Liver (tissue), 9 donors: ENCODE measurements around the gene TGFBR3L. TPM values are rescaled to one million over a fixed set of nuclear protein-coding genes. Genes with fewer than 3 reads are reported as not detected.

Source experiments
- DNase-seq: peaks from one replicate; pipeline ENCODE4 v3.0.0-alpha.2; 2017; ENCODE audit warnings: low spot score
- H3K27ac ChIP-seq, 2 donors: one replicate each; pipeline ENCODE4 v1.7.0; 2013; ENCODE audit warnings: inconsistent platforms in 2 of 2, low read length in 2 of 2, control low read depth in 1 of 2, low read depth in 1 of 2, mild to moderate bottlenecking in 1 of 2
- H3K27me3 ChIP-seq, 4 donors: one replicate each; pipeline versions ENCODE4 v1.6.1 to v1.7.0; 2013; ENCODE audit warnings: low read length in 3 of 4, inconsistent platforms in 1 of 4, mild to moderate bottlenecking in 1 of 4, moderate library complexity in 1 of 4; ENCODE audit not compliant: control insufficient read depth in 4 of 4, insufficient read depth in 4 of 4
- H3K36me3 ChIP-seq, 4 donors: one replicate each; pipeline versions ENCODE4 v1.6.1 to v1.7.0; 2013; ENCODE audit warnings: low read length in 3 of 4, mild to moderate bottlenecking in 3 of 4, low read depth in 1 of 4, moderate library complexity in 1 of 4; ENCODE audit not compliant: control insufficient read depth in 4 of 4, insufficient read depth in 3 of 4
- H3K4me1 ChIP-seq, 4 donors: one replicate each; pipeline versions ENCODE4 v1.6.1 to v1.7.0; 2013; ENCODE audit warnings: low read length in 3 of 4, mild to moderate bottlenecking in 3 of 4, moderate library complexity in 1 of 4; ENCODE audit not compliant: control insufficient read depth in 4 of 4, insufficient read depth in 4 of 4
- H3K4me3 ChIP-seq, 3 donors: one replicate each; pipeline versions ENCODE4 v1.6.1 to v1.7.0; 2013; ENCODE audit warnings: low read length in 3 of 3, control low read depth in 1 of 3, low read depth in 1 of 3, mild to moderate bottlenecking in 1 of 3
- H3K9ac ChIP-seq, 2 donors: one replicate each; pipeline ENCODE4 v1.7.0; 2013; ENCODE audit warnings: low read length in 2 of 2, mild to moderate bottlenecking in 2 of 2, moderate library complexity in 2 of 2, control low read depth in 1 of 2, low read depth in 1 of 2
- H3K9me3 ChIP-seq, 4 donors: one replicate each; pipeline versions ENCODE4 v1.6.1 to v1.7.0; 2013; ENCODE audit warnings: low read length in 3 of 4; ENCODE audit not compliant: control insufficient read depth in 4 of 4
- EGR1 ChIP-seq, 2 donors: IDR thresholded peaks; 2 replicates each; pipeline ENCODE4 v1.6.1; 2016 to 2018; ENCODE audit warnings: antibody characterized with exemption in 2 of 2, low read depth in 2 of 2
- FOXA1 ChIP-seq: IDR thresholded peaks from 2 replicates; pipeline ENCODE4 v1.6.1; 2016; ENCODE audit warnings: antibody characterized with exemption
- FOXA2 ChIP-seq: IDR thresholded peaks from 2 replicates; pipeline ENCODE4 v1.6.1; 2016; ENCODE audit warnings: antibody characterized with exemption
- GABPA ChIP-seq, 2 donors: IDR thresholded peaks in 1 of 2; conservative IDR thresholded peaks in 1 of 2; 2 replicates each; pipeline ENCODE4 v1.6.1; 2016; ENCODE audit warnings: antibody characterized with exemption in 2 of 2, mild to moderate bottlenecking in 1 of 2, moderate library complexity in 1 of 2
- HNF4A ChIP-seq, 2 donors: conservative IDR thresholded peaks; 2 replicates each; pipeline ENCODE4 v1.6.1; 2016; ENCODE audit warnings: antibody characterized with exemption in 2 of 2, mild to moderate bottlenecking in 2 of 2
- HNF4G ChIP-seq: IDR thresholded peaks from 2 replicates; pipeline ENCODE4 v1.6.1; 2016; ENCODE audit warnings: antibody characterized with exemption
- JUND ChIP-seq, 2 donors: IDR thresholded peaks; 2 replicates each; pipeline ENCODE4 v1.6.1; 2016; ENCODE audit warnings: antibody characterized with exemption in 2 of 2
- NR2F2 ChIP-seq: IDR thresholded peaks from 2 replicates; pipeline ENCODE4 v1.6.1; 2016; ENCODE audit warnings: antibody characterized with exemption
- RAD21 ChIP-seq, 2 donors: IDR thresholded peaks; 2 replicates each; pipeline ENCODE4 v1.6.1; 2016; ENCODE audit warnings: antibody characterized with exemption in 2 of 2, mild to moderate bottlenecking in 2 of 2
- RXRA ChIP-seq, 2 donors: IDR thresholded peaks; 2 replicates each; pipeline ENCODE4 v1.6.1; 2017 to 2018; ENCODE audit warnings: antibody characterized with exemption in 2 of 2, mild to moderate bottlenecking in 1 of 2
- SP1 ChIP-seq: IDR thresholded peaks from 2 replicates; pipeline ENCODE4 v1.6.1; 2018; ENCODE audit warnings: antibody characterized with exemption, mild to moderate bottlenecking
- TAF1 ChIP-seq: conservative IDR thresholded peaks from 2 replicates; pipeline ENCODE4 v1.6.1; 2016; ENCODE audit warnings: antibody characterized with exemption, mild to moderate bottlenecking
- YY1 ChIP-seq: IDR thresholded peaks from 2 replicates; pipeline ENCODE4 v1.6.1; 2016; ENCODE audit warnings: antibody characterized with exemption, mild to moderate bottlenecking
- WGBS: extraction: QIAGEN DNeasy Blood & Tissue Kit; methylation state at CpG from one replicate; pipeline ENCODE4 v1.1.7; 2013; 5-methylcytosine and 5-hydroxymethylcytosine counted together
- polyA plus RNA-seq, 2 donors: library from polyadenylated mRNA; stranded (reverse) in 1 of 2; unstranded in 1 of 2; fragments of 200-250 nt in 1 of 2; fragments of >200 nt in 1 of 2; fragmentation: Nextera tagmentation in 1 of 2; extraction: Ambion mirVana in 1 of 2; gene quantifications; one replicate each; pipeline versions ENCODE4 v1.2.1 to v1.2.3, GENCODE V29; 2013 to 2015
- total RNA-seq, 2 donors: library from RNA; depleted of rRNA; stranded (reverse); fragments of >200 nt; gene quantifications; one replicate each; pipeline ENCODE4 v1.2.3, GENCODE V29; 2014
- TF ChIP-seq, protein P1 (sequence below): IDR thresholded peaks from 2 replicates; pipeline ENCODE4 v1.6.1; 2016; ENCODE audit warnings: antibody characterized with exemption
- TF ChIP-seq, protein P2 (sequence below): IDR thresholded peaks from 2 replicates; pipeline ENCODE4 v1.6.1; 2016; ENCODE audit warnings: antibody characterized with exemption
- TF ChIP-seq, protein P3 (sequence below): IDR thresholded peaks from 2 replicates; pipeline ENCODE4 v1.6.1; 2016; ENCODE audit warnings: antibody characterized with exemption
- TF ChIP-seq, protein P4 (sequence below): fragments of 150-350 bp; IDR thresholded peaks from 2 replicates; pipeline ENCODE4 v1.5.1; 2017; ENCODE audit warnings: improper control_type of control experiment, low read depth, low read length; ENCODE audit not compliant: missing input control
- TF ChIP-seq, protein P5 (sequence below): IDR thresholded peaks from 2 replicates; pipeline ENCODE4 v1.6.1; 2016; ENCODE audit warnings: antibody characterized with exemption, mild to moderate bottlenecking
- donor health status: healthy.
- donor health status: healthy.
- donor health status: healthy.
- donor health status: healthy.
- donor health status: healthy.

The TGFBR3L gene
- total and polyA plus RNA-seq, 4 donors, result 0.32 to 2.5 (median 0.36) TPM; not detected in 1

DNA sequence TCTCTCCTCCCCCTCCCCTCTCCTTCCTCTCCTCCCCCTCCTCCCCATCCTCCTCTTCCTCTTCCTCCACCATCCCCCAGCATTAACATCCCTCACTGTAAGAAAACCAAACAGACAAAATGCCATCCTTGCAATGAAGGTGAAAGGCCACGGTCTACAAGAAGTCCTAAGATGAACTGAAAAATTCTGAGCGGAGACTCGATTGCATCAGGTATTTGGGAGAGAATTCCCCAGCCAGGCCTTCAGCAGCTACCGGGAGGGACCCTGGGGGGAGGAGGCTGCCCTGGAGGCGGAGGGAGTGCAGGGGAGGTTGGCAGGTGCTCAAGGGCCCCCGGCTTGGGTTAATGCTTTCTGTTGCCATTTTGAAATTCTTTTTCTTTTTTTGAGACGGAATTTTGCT, 38.9 kb downstream of the TGFBR3L start:
- no peak for DNase-seq
- TF ChIP-seq YY1 (no peak), SP1 (no peak), RXRA (IDR thresholded peaks at IDR 0.05) (no peak), HNF4A (conservative IDR thresholded peaks at IDR 0.05) (no peak), GABPA (IDR thresholded peaks at IDR 0.05 in 1 of 2, conservative IDR thresholded peaks at IDR 0.05 in 1 of 2) (no peak), TAF1 (no peak), NR2F2 (no peak), RAD21 (IDR thresholded peaks at IDR 0.05) (no peak), FOXA2 (no peak), JUND (IDR thresholded peaks at IDR 0.05) (no peak), EGR1 (IDR thresholded peaks at IDR 0.05; ENCODE audit: low read depth in 2 of 2) (no peak)
- TF ChIP-seq, protein P1, sequence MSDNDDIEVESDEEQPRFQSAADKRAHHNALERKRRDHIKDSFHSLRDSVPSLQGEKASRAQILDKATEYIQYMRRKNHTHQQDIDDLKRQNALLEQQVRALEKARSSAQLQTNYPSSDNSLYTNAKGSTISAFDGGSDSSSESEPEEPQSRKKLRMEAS, result no peak
- TF ChIP-seq, protein P2, sequence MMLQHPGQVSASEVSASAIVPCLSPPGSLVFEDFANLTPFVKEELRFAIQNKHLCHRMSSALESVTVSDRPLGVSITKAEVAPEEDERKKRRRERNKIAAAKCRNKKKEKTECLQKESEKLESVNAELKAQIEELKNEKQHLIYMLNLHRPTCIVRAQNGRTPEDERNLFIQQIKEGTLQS, result no peak
- TF ChIP-seq, protein P3, sequence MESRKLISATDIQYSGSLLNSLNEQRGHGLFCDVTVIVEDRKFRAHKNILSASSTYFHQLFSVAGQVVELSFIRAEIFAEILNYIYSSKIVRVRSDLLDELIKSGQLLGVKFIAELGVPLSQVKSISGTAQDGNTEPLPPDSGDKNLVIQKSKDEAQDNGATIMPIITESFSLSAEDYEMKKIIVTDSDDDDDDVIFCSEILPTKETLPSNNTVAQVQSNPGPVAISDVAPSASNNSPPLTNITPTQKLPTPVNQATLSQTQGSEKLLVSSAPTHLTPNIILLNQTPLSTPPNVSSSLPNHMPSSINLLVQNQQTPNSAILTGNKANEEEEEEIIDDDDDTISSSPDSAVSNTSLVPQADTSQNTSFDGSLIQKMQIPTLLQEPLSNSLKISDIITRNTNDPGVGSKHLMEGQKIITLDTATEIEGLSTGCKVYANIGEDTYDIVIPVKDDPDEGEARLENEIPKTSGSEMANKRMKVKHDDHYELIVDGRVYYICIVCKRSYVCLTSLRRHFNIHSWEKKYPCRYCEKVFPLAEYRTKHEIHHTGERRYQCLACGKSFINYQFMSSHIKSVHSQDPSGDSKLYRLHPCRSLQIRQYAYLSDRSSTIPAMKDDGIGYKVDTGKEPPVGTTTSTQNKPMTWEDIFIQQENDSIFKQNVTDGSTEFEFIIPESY, result no peak
- no peak overlapping the region for H3K4me3 ChIP-seq
- H3K9ac ChIP-seq, result no peak overlapping the region
- H3K4me1 ChIP-seq, result peaks cover 0 to 8% (median 6%) of the 10 kb centered on the region in 4 donors
- no peak overlapping the region for H3K27ac ChIP-seq
- H3K9me3 ChIP-seq, result no peaks in the 10 kb centered on the region
- H3K27me3 ChIP-seq, result no peaks in the 10 kb centered on the region
- WGBS, result 89% methylated on average over 7 of the region's 7 CpGs
- H3K36me3 ChIP-seq, result peaks cover 0 to 6% (median under 1%) of the 10 kb centered on the region in 4 donors

DNA sequence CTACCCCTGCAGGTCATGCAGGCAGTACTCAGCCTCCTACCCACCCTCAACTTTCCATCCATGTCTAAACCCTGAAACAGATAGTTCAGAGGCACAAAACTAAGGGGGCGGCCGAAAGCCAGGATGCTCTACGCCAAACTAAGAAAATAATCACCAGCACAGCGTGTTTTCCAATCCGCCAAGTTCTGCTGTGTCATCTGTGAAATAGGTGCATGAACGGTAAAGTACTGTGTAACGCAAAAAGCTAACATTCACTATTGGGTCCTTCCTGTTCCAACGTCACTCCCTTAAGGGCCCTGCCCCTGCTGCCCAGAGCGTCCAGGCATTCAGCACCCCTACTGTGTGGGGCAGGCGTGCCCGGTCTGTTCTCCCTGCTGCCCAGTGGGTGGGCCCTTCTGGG, 41.1 kb downstream of the TGFBR3L start:
- no peak overlapping the region for H3K4me3 ChIP-seq
- no peak overlapping the region for H3K27ac ChIP-seq
- peaks cover 0 to 8% (median 6%) of the 10 kb centered on the region in 4 donors for H3K4me1 ChIP-seq
- WGBS, result 89% methylated on average over 11 of the region's 11 CpGs
- no peaks in the 10 kb centered on the region for H3K9me3 ChIP-seq
- no peak for DNase-seq
- H3K27me3 ChIP-seq, result no peaks in the 10 kb centered on the region
- TF ChIP-seq FOXA1, result no peak
- no peak for TF ChIP-seq GABPA (IDR thresholded peaks at IDR 0.05 in 1 of 2, conservative IDR thresholded peaks at IDR 0.05 in 1 of 2)
- TF ChIP-seq YY1, result no peak
- no peak for TF ChIP-seq FOXA2
- TF ChIP-seq, protein P4, sequence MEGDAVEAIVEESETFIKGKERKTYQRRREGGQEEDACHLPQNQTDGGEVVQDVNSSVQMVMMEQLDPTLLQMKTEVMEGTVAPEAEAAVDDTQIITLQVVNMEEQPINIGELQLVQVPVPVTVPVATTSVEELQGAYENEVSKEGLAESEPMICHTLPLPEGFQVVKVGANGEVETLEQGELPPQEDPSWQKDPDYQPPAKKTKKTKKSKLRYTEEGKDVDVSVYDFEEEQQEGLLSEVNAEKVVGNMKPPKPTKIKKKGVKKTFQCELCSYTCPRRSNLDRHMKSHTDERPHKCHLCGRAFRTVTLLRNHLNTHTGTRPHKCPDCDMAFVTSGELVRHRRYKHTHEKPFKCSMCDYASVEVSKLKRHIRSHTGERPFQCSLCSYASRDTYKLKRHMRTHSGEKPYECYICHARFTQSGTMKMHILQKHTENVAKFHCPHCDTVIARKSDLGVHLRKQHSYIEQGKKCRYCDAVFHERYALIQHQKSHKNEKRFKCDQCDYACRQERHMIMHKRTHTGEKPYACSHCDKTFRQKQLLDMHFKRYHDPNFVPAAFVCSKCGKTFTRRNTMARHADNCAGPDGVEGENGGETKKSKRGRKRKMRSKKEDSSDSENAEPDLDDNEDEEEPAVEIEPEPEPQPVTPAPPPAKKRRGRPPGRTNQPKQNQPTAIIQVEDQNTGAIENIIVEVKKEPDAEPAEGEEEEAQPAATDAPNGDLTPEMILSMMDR, result no peak
- TF ChIP-seq, protein P1, result no peak
- TF ChIP-seq RAD21 (IDR thresholded peaks at IDR 0.05), result no peak
- TF ChIP-seq HNF4G, result no peak
- TF ChIP-seq HNF4A (conservative IDR thresholded peaks at IDR 0.05), result no peak
- no peak for TF ChIP-seq JUND (IDR thresholded peaks at IDR 0.05)
- TF ChIP-seq EGR1 (IDR thresholded peaks at IDR 0.05; ENCODE audit: low read depth in 2 of 2), result no peak
- TF ChIP-seq, protein P2, result no peak
- no peak for TF ChIP-seq TAF1
- no peak for TF ChIP-seq SP1
- TF ChIP-seq, protein P3, result no peak
- no peak for TF ChIP-seq NR2F2
- TF ChIP-seq, protein P5, sequence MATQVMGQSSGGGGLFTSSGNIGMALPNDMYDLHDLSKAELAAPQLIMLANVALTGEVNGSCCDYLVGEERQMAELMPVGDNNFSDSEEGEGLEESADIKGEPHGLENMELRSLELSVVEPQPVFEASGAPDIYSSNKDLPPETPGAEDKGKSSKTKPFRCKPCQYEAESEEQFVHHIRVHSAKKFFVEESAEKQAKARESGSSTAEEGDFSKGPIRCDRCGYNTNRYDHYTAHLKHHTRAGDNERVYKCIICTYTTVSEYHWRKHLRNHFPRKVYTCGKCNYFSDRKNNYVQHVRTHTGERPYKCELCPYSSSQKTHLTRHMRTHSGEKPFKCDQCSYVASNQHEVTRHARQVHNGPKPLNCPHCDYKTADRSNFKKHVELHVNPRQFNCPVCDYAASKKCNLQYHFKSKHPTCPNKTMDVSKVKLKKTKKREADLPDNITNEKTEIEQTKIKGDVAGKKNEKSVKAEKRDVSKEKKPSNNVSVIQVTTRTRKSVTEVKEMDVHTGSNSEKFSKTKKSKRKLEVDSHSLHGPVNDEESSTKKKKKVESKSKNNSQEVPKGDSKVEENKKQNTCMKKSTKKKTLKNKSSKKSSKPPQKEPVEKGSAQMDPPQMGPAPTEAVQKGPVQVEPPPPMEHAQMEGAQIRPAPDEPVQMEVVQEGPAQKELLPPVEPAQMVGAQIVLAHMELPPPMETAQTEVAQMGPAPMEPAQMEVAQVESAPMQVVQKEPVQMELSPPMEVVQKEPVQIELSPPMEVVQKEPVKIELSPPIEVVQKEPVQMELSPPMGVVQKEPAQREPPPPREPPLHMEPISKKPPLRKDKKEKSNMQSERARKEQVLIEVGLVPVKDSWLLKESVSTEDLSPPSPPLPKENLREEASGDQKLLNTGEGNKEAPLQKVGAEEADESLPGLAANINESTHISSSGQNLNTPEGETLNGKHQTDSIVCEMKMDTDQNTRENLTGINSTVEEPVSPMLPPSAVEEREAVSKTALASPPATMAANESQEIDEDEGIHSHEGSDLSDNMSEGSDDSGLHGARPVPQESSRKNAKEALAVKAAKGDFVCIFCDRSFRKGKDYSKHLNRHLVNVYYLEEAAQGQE, result no peak
- TF ChIP-seq RXRA (IDR thresholded peaks at IDR 0.05), result no peak
- H3K9ac ChIP-seq, result no peak overlapping the region
- peaks cover 0 to 9% (median 3%) of the 10 kb centered on the region in 4 donors for H3K36me3 ChIP-seq
